Measurements from ENCODE around the gene SDK1. TPM values are rescaled to one million over a fixed set of nuclear protein-coding genes. Genes with fewer than 3 reads are reported as not detected.

The SDK1 gene
- total RNA-seq, 1 donor from 2014 or later, result 37.6 TPM

- no peak overlapping the region for H3K4me3 Mint-ChIP-seq (ENCODE audit: low read depth)
- peaks cover 11% of the 10 kb centered on the region for H3K36me3 Mint-ChIP-seq (ENCODE audit: insufficient read depth)
- H3K27me3 Mint-ChIP-seq, result no peaks in the 10 kb centered on the region
- TF ChIP-seq, protein P1, sequence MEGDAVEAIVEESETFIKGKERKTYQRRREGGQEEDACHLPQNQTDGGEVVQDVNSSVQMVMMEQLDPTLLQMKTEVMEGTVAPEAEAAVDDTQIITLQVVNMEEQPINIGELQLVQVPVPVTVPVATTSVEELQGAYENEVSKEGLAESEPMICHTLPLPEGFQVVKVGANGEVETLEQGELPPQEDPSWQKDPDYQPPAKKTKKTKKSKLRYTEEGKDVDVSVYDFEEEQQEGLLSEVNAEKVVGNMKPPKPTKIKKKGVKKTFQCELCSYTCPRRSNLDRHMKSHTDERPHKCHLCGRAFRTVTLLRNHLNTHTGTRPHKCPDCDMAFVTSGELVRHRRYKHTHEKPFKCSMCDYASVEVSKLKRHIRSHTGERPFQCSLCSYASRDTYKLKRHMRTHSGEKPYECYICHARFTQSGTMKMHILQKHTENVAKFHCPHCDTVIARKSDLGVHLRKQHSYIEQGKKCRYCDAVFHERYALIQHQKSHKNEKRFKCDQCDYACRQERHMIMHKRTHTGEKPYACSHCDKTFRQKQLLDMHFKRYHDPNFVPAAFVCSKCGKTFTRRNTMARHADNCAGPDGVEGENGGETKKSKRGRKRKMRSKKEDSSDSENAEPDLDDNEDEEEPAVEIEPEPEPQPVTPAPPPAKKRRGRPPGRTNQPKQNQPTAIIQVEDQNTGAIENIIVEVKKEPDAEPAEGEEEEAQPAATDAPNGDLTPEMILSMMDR (IDR thresholded peaks at IDR 0.05; ENCODE audit: unreplicated experiment), result no peak
- no peak overlapping the region for H3K27ac Mint-ChIP-seq
- no peak for DNase-seq (ENCODE audit: low spot score, unreplicated experiment)
- H3K4me1 Mint-ChIP-seq (ENCODE audit: low read depth), result no peaks in the 10 kb centered on the region
- H3K9me3 Mint-ChIP-seq (ENCODE audit: low read depth), result no peaks in the 10 kb centered on the region
Observed at GRCh38 chr7:4218481-4218880, 917.4 kb downstream of the SDK1 start.

GRCh38 chr7:4220011-4220410, 919.0 kb downstream of the SDK1 start:
- no peak for DNase-seq (ENCODE audit: low spot score, unreplicated experiment)
- Mint-ChIP-seq H3K9me3 (ENCODE audit: low read depth) (no peaks in the 10 kb centered on the region), H3K4me1 (ENCODE audit: low read depth) (no peaks in the 10 kb centered on the region), H3K4me3 (ENCODE audit: low read depth) (no peak overlapping the region), H3K36me3 (ENCODE audit: insufficient read depth) (peaks cover 13% of the 10 kb centered on the region), H3K27ac (peak overlapping the region; percentile 10), H3K27me3 (no peaks in the 10 kb centered on the region)
- TF ChIP-seq, protein P1 (IDR thresholded peaks at IDR 0.05; ENCODE audit: unreplicated experiment), result no peak

DNA sequence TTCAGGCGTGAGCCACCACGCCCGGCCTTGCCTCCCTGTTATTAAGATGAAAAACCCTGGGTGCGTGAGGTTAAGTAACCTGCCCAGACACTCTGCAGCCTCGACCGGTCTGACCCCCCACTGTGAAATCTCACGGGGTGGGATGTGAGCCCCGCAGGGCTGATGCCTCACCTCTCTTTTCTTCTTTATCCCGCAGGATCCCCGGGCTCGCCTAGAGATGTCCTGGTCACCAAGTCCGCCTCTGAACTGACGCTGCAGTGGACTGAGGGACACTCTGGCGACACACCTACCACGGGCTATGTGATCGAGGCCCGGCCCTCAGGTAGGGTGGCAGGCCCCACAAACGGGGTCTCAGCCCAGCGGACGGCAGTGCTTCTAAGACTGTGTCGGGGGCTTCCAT, 920.0 kb downstream of the SDK1 start:
- DNase-seq (ENCODE audit: low spot score, unreplicated experiment), result no peak
- no peaks in the 10 kb centered on the region for H3K9me3 Mint-ChIP-seq (ENCODE audit: low read depth)

DNA sequence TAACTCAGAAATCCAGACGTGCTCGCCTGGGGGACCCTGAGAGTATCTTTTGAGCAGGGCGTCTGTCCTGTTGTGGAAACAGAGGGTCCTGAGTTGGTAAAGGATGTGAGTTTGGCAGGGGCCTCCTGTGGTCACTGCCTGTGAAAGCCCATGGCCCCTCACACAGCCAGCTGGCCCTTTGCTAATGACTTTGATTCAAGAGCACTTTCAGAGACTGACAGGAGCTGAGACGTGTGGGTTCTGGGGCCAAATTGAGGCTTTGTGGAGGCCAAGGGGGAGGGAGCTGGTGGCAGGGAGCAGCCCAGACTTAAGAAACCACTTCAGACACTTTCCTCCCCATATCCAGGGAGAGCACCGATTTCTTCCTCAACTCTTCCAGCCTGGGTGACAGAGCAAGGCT, 921.6 kb downstream of the SDK1 start:
- H3K9me3 Mint-ChIP-seq (ENCODE audit: low read depth), result no peaks in the 10 kb centered on the region
- H3K27ac Mint-ChIP-seq, result peak overlapping the region; percentile 62
- no peaks in the 10 kb centered on the region for H3K4me1 Mint-ChIP-seq (ENCODE audit: low read depth)
- peaks cover 17% of the 10 kb centered on the region for H3K36me3 Mint-ChIP-seq (ENCODE audit: insufficient read depth)
- no peak for DNase-seq (ENCODE audit: low spot score, unreplicated experiment)
- H3K4me3 Mint-ChIP-seq (ENCODE audit: low read depth), result no peak overlapping the region
- no peaks in the 10 kb centered on the region for H3K27me3 Mint-ChIP-seq
- TF ChIP-seq, protein P1 (IDR thresholded peaks at IDR 0.05; ENCODE audit: unreplicated experiment), result no peak

More for the DNA sequence above, 920.0 kb downstream of the SDK1 start:
- H3K36me3 Mint-ChIP-seq (ENCODE audit: insufficient read depth), result peaks cover 17% of the 10 kb centered on the region
- H3K27me3 Mint-ChIP-seq, result no peaks in the 10 kb centered on the region
- H3K4me3 Mint-ChIP-seq (ENCODE audit: low read depth), result no peak overlapping the region
- no peak overlapping the region for H3K27ac Mint-ChIP-seq
- TF ChIP-seq, protein P1 (IDR thresholded peaks at IDR 0.05; ENCODE audit: unreplicated experiment), result no peak
- H3K4me1 Mint-ChIP-seq (ENCODE audit: low read depth), result no peaks in the 10 kb centered on the region

DNA sequence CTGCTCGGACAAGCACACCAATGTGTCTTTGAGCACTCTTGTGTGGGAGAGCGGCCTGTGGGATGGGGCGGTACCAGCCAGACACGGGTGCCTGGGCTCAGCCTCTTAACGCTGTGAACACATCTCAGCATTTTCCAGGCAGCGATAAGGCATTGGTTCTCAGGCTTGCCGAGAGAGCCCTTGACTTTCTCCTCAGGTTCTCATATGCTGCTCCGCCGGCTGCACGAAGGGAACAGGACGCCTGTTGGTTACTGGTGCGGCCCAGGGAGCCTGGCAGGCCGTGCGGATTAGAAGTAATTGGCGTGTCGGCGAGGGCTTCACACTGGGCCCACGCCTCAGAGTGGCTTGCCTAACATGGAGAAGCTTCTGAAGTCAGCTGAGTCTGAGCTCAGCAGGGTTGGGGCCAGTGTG, 924.3 kb downstream of the SDK1 start:
- TF ChIP-seq, protein P1 (IDR thresholded peaks at IDR 0.05; ENCODE audit: unreplicated experiment), result no peak
- peaks cover 19% of the 10 kb centered on the region for H3K36me3 Mint-ChIP-seq (ENCODE audit: insufficient read depth)
- H3K9me3 Mint-ChIP-seq (ENCODE audit: low read depth), result no peaks in the 10 kb centered on the region
- H3K4me3 Mint-ChIP-seq (ENCODE audit: low read depth), result no peak overlapping the region
- H3K4me1 Mint-ChIP-seq (ENCODE audit: low read depth), result no peaks in the 10 kb centered on the region
- no peaks in the 10 kb centered on the region for H3K27me3 Mint-ChIP-seq
- no peak overlapping the region for H3K27ac Mint-ChIP-seq
- DNase-seq (ENCODE audit: low spot score, unreplicated experiment), result no peak
